Stimulated activated CD4-positive, alpha-beta T cell treated with anti-CD3 and anti-CD28 coated beads, Interleukin-15, amount 100 ng/mL, for 24 hours (primary cell): ENCODE data around the gene SCFD2.
"Not testable (repeated sequence)": the region's sequence is repeated elsewhere in the genome, so short reads cannot be mapped to it uniquely, and the experiment has no call there.

Source experiments
- DNase-seq: peaks from one replicate; pipeline ENCODE4 v3.0.0-alpha.2; 2020

Gene SCFD2

DNA sequence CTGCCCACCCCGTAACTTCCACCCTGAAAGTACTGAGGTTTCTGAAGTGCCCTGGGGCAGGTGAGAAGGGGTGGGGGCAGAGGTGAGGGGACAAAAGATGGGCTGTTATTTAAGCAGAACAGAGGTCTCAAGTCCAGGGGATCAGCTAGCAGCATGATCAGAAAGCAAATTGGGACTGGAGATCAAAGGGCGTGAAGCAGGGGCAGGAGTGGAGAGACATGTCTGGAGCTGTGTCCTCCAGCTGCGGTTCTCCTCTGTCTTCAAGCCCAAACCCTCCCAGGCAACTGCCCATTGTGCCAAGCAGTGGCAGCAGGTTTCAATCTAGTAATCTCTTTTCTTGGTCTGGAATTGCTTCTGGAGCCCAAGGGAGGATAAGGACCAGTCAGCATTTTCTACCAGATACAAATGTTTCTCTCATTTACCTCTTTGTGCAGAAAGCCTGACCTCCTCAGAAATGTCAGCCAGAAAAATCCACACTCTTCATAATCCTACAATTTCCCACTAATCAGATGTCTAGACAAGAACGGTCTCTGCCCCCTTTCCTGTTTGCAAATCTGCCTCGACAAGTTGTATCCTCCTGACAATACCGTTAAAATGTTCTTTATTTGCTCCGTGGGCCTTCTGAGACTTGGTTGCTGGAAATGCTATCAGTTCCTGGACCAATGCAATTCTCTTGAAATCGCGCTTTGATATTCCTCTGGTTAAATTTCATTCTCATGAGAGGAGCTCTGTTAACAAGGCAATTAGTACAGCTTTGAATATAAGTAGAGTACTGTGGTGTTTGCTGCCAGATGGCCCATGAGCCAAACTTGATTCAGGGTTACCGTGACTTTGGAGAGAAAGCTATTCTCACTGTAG is 526.9 kb downstream of the SCFD2 start:
- no peak for DNase-seq

DNA sequence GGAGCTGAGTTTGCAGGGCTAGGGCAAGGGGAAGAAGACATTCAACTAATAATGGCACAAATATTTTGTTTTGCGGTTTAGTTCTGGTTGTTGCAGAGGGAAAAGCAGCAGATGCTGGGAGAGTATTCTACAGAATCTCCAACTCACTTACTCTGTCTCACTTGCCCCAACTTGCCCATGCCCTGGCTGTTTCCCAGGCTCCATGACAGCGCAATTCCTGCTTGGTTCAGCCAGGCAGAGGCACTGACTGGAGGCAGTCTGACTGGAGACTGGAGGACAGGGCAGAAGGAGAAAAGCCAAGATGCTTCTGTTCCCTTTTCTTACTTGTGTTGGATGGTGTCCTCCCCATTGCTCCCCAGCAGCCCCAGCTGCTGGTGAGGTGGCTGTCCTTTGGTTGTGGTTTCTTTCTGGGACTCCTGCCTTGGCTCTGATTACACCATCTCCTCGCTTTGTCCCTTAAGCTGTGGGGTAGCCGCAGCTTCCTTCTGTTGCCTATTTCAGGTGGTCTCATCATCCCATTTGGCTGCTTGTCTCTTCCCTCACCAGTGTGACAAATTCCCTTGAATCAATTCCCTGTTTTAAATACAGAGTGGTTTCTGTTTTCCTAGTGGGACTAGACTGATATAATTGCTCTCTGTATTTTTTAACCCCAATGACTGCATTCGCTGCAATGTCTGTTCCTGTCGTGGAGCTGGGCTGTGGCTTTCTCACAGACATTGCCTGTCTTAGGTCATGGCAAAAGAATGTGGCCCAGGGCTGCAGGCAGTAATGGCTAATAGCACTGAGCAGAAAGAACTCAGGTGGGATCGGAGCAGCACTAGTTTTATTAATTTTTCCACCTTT is 527.9 kb downstream of the SCFD2 start:
- DNase-seq = no peak

DNA sequence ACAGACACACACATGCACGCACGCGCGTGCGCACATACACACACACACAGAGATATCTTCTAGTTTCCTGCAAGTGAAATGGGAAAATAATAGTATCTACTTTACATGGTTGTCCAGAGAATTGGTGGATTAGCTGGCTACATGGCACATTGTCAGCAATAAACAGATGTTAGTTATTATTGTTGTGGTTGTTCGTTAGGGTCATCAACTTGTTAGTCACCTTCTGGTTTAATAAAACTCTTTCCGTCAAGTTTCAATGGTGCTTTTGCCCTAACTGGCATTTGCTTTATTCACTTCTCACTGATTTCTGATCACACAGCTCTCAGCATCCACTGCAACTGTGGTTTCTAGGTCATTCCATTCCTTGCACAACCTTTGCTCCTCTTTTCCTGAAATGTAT is 529.2 kb downstream of the SCFD2 start:
- no peak for DNase-seq

DNA sequence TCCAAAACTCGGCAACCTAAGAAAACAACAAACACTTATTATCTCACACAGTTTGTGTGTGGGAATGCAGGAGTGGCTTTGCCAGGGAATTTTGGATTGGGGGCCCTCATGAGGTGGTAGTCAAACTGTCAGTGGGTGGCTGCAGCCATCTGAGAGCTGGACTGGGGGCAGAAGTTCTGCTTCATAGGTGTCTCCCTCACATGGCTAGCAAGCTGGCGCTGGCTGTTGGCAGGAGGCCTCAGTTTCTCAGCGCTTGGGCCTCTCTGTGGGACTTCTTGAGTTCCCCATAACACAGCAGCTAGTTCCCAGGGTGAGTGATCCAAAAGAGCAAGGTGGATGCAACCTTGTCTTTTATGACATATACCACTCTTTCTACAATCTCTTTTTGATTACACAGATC is 529.7 kb downstream of the SCFD2 start:
- DNase-seq = no peak

DNA sequence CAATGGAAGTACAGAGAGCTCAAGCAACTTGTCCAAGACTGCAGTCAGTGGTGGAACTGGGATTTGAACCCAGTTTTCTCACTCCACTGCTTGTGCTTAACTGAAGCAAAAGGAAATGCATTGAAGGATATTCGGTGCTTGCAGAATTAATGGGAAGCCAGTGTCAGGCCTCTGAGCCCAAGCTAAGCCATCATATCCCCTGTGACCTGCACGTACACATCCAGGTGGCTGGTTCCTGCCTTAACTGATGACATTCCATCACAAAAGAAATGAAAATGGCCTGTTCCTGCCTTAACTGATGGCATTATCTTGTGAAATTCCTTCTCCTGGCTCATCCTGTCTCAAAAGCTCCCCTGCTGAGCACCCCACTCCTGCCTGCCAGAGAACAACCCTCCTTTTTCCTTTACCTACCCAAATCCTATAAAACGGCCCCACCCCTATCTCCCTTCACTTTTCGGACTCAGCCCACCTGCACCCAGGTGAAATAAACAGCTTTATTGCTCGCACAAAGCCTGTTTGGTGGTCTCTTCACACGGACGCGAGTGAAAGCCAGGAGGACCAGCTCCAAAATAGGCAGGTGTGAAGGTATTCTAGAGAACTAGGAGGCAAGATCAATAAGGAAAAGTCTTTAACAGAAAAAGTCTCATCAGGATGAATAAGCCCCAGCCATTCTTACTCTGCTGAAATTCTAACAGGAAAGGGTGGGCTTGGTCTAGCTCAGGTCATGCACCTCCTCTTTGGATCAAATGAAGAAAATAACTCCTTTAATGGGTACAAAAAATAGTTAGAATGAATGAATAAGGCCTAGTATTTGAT is 531.0 kb downstream of the SCFD2 start:
- DNase-seq = not testable (repeated sequence)

DNA sequence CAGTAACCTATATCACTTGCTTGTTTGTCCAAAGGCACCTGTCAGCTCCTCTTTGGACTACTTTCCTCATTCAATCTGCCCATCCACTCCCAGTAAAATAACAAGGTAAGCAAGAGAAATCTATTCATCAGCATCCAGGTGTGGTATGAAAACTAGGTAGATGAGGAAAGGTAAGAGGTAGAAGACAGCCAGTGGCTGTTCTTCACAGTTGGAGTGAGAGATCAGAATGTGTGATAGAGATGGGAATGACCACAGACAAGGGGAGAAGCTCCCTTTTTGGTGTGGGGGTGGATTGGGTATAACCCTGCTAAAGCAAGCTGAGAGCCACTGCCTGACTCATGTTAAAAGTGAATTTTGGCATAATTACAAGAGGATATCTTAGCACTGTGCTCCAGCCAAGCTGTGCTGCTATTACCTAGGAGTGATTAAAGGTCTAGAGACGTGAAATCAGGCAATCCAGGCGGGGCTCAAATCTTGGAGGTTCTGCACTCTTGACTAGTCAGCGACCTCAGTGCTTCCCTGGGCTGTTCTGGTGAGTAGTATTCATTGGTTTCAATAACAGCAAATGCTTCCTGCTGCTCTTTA is 531.8 kb downstream of the SCFD2 start:
- DNase-seq = no peak

DNA sequence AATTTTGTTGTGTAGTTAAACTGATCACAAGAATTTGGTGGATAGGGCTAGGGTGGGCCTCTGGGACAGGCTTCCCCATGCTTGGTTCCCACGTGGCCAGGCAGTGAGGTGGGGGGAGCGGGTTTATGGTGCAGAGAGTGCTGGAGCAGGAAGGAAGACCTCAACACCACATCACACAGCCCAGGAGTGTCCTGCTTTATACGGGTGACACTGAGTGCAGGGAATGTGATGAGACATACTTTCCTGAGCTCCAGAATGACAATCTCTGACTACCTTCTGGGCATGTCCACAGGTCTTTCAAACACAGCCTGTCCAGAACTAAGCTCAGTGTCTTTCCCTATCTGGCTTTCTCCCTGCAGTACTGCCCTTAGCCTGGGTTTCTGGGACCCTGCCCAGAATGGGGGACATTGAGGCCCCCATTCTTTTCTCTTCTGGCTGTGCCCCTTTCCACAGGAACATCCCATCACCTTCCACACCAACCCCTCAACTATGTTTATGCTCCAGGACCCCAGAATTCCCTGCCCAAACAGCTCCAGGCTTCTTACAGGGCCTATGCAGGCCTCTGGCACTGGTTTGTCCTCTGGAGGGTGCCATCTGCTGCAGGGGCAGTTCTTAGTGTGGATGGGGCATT is 540.3 kb downstream of the SCFD2 start:
- DNase-seq = no peak

DNA sequence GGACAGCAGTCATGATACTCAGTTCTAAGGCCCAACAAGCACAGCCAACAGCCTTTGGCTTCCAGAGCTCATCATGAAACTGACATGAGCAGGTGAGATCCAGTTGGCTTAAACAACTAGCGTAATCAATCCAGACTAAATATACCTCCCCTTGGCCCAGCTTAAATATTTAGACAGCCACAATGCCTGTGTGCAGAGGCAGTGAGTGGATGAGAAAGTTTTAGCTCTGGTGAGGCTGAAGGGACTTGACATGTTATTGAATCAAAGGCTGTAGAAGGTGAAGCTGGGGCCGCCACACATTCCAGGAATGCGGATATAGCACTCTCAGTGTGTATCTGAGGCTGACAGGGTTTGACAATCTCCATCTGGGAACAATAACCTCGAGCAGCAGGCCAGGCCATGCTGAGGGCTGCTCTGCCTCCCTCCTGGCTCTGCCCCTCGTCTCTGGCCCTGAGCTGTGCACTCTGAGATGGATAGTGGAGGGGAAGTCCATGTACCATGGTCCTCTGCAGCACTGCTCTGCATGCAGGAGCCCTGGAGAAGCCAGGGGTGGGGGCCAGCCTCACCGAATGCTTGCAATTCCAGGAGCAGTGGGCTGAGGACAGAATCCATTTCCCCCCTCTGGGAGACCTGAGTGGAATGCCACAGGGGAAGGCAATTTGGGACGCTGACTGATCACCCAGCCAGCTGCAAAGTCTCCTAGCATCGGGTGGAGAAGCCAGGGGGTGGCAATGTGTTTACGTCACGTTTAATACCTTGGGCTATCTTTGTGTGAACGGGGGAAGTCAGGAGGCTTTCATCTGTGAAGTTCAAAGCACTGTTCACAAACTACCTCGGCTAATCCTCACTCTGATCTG is 541.0 kb downstream of the SCFD2 start:
- no peak for DNase-seq

DNA sequence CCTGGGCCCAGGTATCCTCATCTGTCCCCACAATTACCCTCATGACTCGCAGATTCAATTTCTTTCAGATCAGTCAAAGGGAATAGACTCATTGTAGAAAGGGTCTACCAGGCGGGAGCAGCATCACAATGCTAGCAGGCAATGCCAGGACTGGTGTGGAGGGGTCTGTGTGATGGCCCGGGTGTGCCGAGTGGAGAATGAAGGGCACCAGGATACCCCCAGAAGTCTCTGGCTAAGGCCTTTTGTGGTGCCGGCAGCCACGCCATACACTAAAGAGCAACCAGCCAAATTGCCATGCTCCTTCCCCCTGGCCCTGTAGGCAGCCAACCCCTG is 541.6 kb downstream of the SCFD2 start:
- DNase-seq = no peak

DNA sequence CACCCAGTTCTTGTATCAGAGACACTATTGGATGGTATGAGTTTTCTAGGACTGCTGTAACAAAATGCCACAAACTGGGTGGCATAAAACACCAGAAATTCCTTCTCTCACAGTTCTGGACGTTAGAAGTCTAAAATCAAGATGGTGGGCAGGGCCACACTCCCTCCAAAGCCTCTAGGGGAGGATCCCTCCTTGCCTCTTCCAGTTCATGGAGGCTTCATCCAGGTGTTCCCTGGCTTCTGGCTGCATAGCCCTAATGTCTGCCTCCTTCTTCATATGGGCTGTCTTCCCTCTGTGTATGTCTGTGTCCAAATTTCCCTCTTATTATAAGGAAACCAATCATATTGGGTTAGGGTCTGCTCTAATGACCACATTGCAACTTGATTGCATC is 542.2 kb downstream of the SCFD2 start:
- DNase-seq = no peak
